Trophoblast cell (in vitro differentiated cells and primary cell): ENCODE data around the gene CNOT3.

Source experiments
- DNase-seq, 2 donors: peaks; one replicate each; pipeline ENCODE4 v3.0.0-alpha.2; 2016
- H2AFZ ChIP-seq: 2 replicates; pipeline ENCODE4 v1.6.1; 2013; ENCODE audit warnings: low read length, moderate library complexity, mild to moderate bottlenecking; ENCODE audit not compliant: insufficient read depth, poor library complexity
- H2AK5ac ChIP-seq: 2 replicates; pipeline ENCODE4 v1.6.1; 2013; ENCODE audit warnings: mild to moderate bottlenecking, low read length
- H2BK120ac ChIP-seq: 2 replicates; pipeline ENCODE4 v1.6.1; 2013; ENCODE audit warnings: low read length, mild to moderate bottlenecking, moderate library complexity; ENCODE audit not compliant: insufficient read depth, poor library complexity
- H2BK12ac ChIP-seq: 2 replicates; pipeline ENCODE4 v1.6.1; 2013; ENCODE audit warnings: mild to moderate bottlenecking, low read length, moderate library complexity
- H2BK5ac ChIP-seq: 2 replicates; pipeline ENCODE4 v1.6.1; 2013; ENCODE audit warnings: low read length, low read depth, moderate library complexity, mild to moderate bottlenecking; ENCODE audit not compliant: poor library complexity
- H3K14ac ChIP-seq: 2 replicates; pipeline ENCODE4 v1.6.1; 2013; ENCODE audit warnings: mild to moderate bottlenecking, low read length
- H3K18ac ChIP-seq: 2 replicates; pipeline ENCODE4 v1.6.1; 2013; ENCODE audit warnings: mild to moderate bottlenecking, low read length
- H3K23ac ChIP-seq: 2 replicates; pipeline ENCODE4 v1.6.1; 2013; ENCODE audit warnings: low read length
- H3K27ac ChIP-seq: 2 replicates; pipeline ENCODE4 v1.5.1; 2013; ENCODE audit warnings: low read depth, mild to moderate bottlenecking, inconsistent platforms, low read length, moderate library complexity
- H3K27me3 ChIP-seq: 2 replicates; pipeline ENCODE4 v1.6.1; 2013; ENCODE audit warnings: inconsistent platforms, mild to moderate bottlenecking, low read length, moderate library complexity; ENCODE audit not compliant: insufficient read depth
- H3K36me3 ChIP-seq, 2 experiments: 1 replicate in 1 of 2; 2 replicates in 1 of 2; pipeline ENCODE4 v1.6.1; 2013; ENCODE audit warnings: low read length in 2 of 2, mild to moderate bottlenecking in 2 of 2, moderate library complexity in 1 of 2; ENCODE audit not compliant: insufficient read depth in 2 of 2, control insufficient read depth in 1 of 2
- H3K4ac ChIP-seq: 2 replicates; pipeline ENCODE4 v1.6.1; 2013; ENCODE audit warnings: low read depth, mild to moderate bottlenecking, low read length, moderate library complexity
- H3K4me1 ChIP-seq, 2 experiments: 1 replicate in 1 of 2; 2 replicates in 1 of 2; pipeline ENCODE4 v1.6.1; 2013; ENCODE audit warnings: low read length in 2 of 2, mild to moderate bottlenecking in 2 of 2, moderate library complexity in 1 of 2; ENCODE audit not compliant: insufficient read depth in 2 of 2, control insufficient read depth in 1 of 2
- H3K4me2 ChIP-seq: 2 replicates; pipeline ENCODE4 v1.6.1; 2013; ENCODE audit warnings: inconsistent platforms, mild to moderate bottlenecking, low read length, moderate library complexity
- H3K4me3 ChIP-seq: 2 replicates; pipeline ENCODE4 v1.5.1; 2013; ENCODE audit warnings: mild to moderate bottlenecking, low read depth, low read length, inconsistent platforms
- H3K79me1 ChIP-seq: one replicate; pipeline ENCODE4 v1.6.1; 2013; ENCODE audit warnings: low read length
- H3K79me2 ChIP-seq: 2 replicates; pipeline ENCODE4 v1.6.1; 2013; ENCODE audit warnings: low read length, mild to moderate bottlenecking; ENCODE audit not compliant: control insufficient read depth, insufficient read depth, poor library complexity
- H3K9ac ChIP-seq: 2 replicates; pipeline ENCODE4 v1.6.1; 2013; ENCODE audit warnings: mild to moderate bottlenecking, low read length
- H3K9me3 ChIP-seq: 2 replicates; pipeline ENCODE4 v1.6.1; 2013; ENCODE audit warnings: low read depth, mild to moderate bottlenecking, control low read depth, inconsistent platforms, low read length; ENCODE audit not compliant: insufficient read depth
- H4K12ac ChIP-seq: 2 replicates; pipeline ENCODE4 v1.6.1; 2013; ENCODE audit warnings: low read depth, mild to moderate bottlenecking, low read length, moderate library complexity
- H4K8ac ChIP-seq: 2 replicates; pipeline ENCODE4 v1.6.1; 2013; ENCODE audit warnings: low read depth, mild to moderate bottlenecking, low read length, moderate library complexity
- H4K91ac ChIP-seq: one replicate; pipeline ENCODE4 v1.6.1; 2013; ENCODE audit warnings: low read depth, mild to moderate bottlenecking, low read length, moderate library complexity
- WGBS: extraction: QIAGEN DNeasy Blood & Tissue Kit; methylation state at CpG from one replicate; pipeline ENCODE4 v1.1.7; 2013; ENCODE audit warnings: missing lambda C conversion rate; ENCODE audit not compliant: insufficient read length, insufficient coverage; ENCODE audit errors: extremely low coverage; 5-methylcytosine and 5-hydroxymethylcytosine counted together

Gene CNOT3

DNA sequence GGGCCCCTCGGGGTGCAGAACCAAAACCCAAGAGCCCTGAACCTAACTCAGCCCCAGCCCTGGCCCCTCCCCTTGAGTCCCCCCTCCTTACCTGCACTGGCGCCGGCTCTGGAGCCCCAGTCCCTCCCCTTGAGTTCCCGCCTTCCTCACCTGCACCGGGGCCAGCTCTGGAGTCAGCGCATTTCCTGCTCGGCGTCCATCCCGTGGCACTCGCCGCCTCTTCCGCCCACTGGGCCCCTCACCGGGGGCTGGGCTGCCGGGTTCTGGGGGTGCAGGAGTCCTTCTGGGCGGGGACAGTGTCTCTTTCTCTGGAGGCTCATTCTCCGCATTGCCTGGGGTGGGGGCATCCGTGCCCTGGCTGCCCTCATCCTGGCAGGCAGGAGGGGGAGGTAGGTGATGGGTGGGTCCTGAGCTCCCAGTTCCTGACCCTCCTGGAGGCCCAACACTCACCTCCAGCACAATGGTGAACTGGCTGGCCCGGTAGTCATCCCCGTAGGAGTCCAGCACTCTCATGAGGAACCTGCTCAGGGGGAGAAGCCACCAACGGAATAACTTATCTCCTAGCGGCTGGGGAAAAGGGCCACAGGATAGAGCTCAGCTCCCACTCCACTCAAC lies 29.6 kb upstream of the CNOT3 start:
- H3K14ac ChIP-seq, result no peak overlapping the region
- H4K8ac ChIP-seq, result no peak overlapping the region
- no peak for DNase-seq
- no peak overlapping the region for H3K4ac ChIP-seq
- peaks cover 0 to 4% of the 10 kb centered on the region in 2 experiments for H3K4me1 ChIP-seq
- H3K9me3 ChIP-seq, result no peaks in the 10 kb centered on the region
- H3K18ac ChIP-seq, result no peak overlapping the region
- H2AK5ac ChIP-seq, result no peak overlapping the region
- H3K27me3 ChIP-seq, result no peaks in the 10 kb centered on the region
- no CpG with 5 or more reads among the region's 21 CpGs for WGBS
- H2AFZ ChIP-seq, result no peak overlapping the region
- H4K12ac ChIP-seq, result no peak overlapping the region
- H4K91ac ChIP-seq, result no peak overlapping the region
- no peak overlapping the region for H3K27ac ChIP-seq
- H3K36me3 ChIP-seq, result peaks cover 56% of the 10 kb centered on the region in 2 experiments
- no peak overlapping the region for H2BK120ac ChIP-seq
- no peak overlapping the region for H3K4me2 ChIP-seq
- peaks cover 2% of the 10 kb centered on the region for H3K79me1 ChIP-seq
- no peak overlapping the region for H2BK5ac ChIP-seq
- H3K4me3 ChIP-seq, result no peak overlapping the region
- H3K23ac ChIP-seq, result no peak overlapping the region
- H3K9ac ChIP-seq, result no peak overlapping the region
- no peak overlapping the region for H2BK12ac ChIP-seq
- peaks cover 2% of the 10 kb centered on the region for H3K79me2 ChIP-seq

DNA sequence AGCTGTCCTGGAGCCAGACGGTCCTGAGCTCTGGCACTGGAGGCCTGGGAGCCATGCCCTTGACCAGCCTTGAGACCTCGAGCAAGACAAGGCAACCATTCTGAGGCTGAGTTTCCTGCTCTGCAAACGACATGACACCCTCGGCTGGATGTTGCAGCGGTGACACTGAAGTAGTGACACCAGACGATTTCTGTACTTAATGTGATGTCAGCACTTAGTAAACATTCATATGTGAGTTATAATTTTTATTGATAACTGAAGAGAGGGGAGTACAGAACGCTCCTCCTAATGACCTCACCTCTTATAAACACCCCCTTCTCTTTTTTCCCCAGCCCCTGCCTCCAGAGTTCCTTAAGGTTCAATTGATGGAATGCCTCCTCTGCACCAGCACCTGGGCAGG lies 29.1 kb upstream of the CNOT3 start:
- peaks cover 56 to 61% of the 10 kb centered on the region in 2 experiments for H3K36me3 ChIP-seq
- H3K79me1 ChIP-seq, result no peaks in the 10 kb centered on the region
- H4K12ac ChIP-seq, result no peak overlapping the region
- no peak overlapping the region for H3K4ac ChIP-seq
- no peak overlapping the region for H2AK5ac ChIP-seq
- no peak overlapping the region for H3K4me2 ChIP-seq
- no peak overlapping the region for H2BK12ac ChIP-seq
- H3K9ac ChIP-seq, result no peak overlapping the region
- H3K27ac ChIP-seq, result no peak overlapping the region
- H3K18ac ChIP-seq, result no peak overlapping the region
- no peak overlapping the region for H2BK5ac ChIP-seq
- no peaks in the 10 kb centered on the region for H3K9me3 ChIP-seq
- H3K4me1 ChIP-seq, result peaks cover 0 to 2% of the 10 kb centered on the region in 2 experiments
- no peak overlapping the region for H2AFZ ChIP-seq
- no peak overlapping the region for H3K4me3 ChIP-seq
- no peak overlapping the region for H3K14ac ChIP-seq
- no peak overlapping the region for H2BK120ac ChIP-seq
- DNase-seq, result no peak
- no peak overlapping the region for H3K23ac ChIP-seq
- no peaks in the 10 kb centered on the region for H3K79me2 ChIP-seq
- no CpG with 5 or more reads among the region's 7 CpGs for WGBS
- H4K91ac ChIP-seq, result no peak overlapping the region
- H4K8ac ChIP-seq, result no peak overlapping the region
- no peaks in the 10 kb centered on the region for H3K27me3 ChIP-seq

DNA sequence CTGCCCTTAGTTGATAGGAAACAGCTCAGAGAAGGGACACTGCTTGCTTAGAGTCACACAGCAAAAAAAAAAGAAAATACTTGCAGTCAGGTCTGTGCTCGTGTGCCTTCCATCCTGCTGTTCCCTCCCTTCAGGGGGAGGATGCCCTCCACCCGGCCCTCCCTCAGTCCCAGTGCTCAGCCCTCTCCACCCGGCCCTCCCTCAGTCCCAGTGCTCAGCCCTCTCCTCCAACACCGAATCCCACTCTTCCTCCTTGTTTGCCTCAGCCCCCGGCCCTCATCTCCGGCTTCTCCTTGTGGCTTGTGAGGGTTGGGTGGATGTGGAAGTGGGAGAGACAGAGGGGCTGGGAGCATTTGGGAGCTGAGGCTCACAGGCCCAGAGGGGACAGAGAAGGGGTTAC lies 27.9 kb upstream of the CNOT3 start:
- no peak for DNase-seq
- Histone ChIP-seq H3K9me3 (no peaks in the 10 kb centered on the region), H2AFZ (no peak overlapping the region), H3K18ac (no peak overlapping the region), H2BK120ac (no peak overlapping the region), H3K27ac (no peak overlapping the region), H3K9ac (no peak overlapping the region), H3K4ac (no peak overlapping the region), H4K12ac (no peak overlapping the region), H4K91ac (no peak overlapping the region), H2BK12ac (no peak overlapping the region), H3K79me2 (peaks cover 5% of the 10 kb centered on the region), H3K27me3 (no peaks in the 10 kb centered on the region), H4K8ac (no peak overlapping the region), H3K4me3 (no peak overlapping the region), H3K14ac (no peak overlapping the region), H3K23ac (no peak overlapping the region), H3K4me1 (peaks cover 6 to 7% of the 10 kb centered on the region in 2 experiments), H3K79me1 (peaks cover 4% of the 10 kb centered on the region), H2BK5ac (no peak overlapping the region), H2AK5ac (no peak overlapping the region), H3K4me2 (no peak overlapping the region), H3K36me3 (peaks cover 60 to 63% of the 10 kb centered on the region in 2 experiments)
- no CpG with 5 or more reads among the region's 6 CpGs for WGBS

DNA sequence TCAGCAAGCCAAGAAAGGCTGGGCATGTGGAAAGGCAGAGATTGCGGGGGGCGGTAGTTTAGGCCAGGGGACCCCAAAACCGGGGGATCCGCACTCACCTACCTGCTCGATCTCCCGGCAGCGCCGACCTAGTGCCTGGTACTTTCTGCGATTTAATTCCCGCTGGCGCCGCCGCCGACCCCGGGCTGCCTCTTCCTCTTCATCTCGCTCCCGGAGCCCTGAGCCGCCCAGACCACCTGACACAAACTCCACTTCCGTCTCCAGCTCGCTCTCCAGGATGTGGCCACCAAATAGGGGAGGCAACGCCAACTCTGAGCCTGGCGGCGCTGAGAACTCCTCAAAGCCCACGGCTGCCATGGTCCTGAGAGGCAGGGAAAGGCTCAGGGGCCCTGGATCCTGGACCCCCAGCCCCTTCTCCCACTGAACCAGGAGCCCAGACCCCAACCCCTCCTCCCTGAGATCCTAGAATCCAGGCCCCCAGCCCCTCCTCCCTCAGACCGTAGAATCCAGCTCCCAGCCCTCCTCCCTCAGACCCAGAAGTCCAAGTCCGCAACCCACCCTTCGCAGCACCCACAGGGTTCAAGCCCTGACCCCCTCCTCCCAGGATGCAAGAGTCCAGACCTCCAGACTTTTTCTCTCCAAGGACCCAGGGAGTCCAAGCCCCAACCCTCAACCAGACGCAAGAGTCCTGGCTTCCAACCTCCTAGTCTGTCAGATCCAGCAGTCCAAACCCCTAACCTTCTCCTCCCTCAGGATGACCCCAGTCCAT lies 23.0 kb upstream of the CNOT3 start:
- H4K91ac ChIP-seq, result peak overlapping the region; percentile 72
- peak overlapping the region; percentile 92 for H4K8ac ChIP-seq
- H3K9me3 ChIP-seq, result no peaks in the 10 kb centered on the region
- peak in 1 of 2 donors; percentile 8 for DNase-seq
- peak overlapping the region; percentile 56 for H2AFZ ChIP-seq
- peaks cover 29 to 31% of the 10 kb centered on the region in 2 experiments for H3K36me3 ChIP-seq
- no peak overlapping the region for H2BK12ac ChIP-seq
- H3K23ac ChIP-seq, result no peak overlapping the region
- H2AK5ac ChIP-seq, result peak overlapping the region; percentile 85
- peaks cover 9% of the 10 kb centered on the region for H3K79me2 ChIP-seq
- H3K27ac ChIP-seq, result no peak overlapping the region
- H3K27me3 ChIP-seq, result no peaks in the 10 kb centered on the region
- H3K18ac ChIP-seq, result peak overlapping the region; percentile 51
- H4K12ac ChIP-seq, result peak overlapping the region; percentile 68
- H3K14ac ChIP-seq, result peak overlapping the region; percentile 64
- H3K9ac ChIP-seq, result peak overlapping the region; percentile 35
- H3K4me1 ChIP-seq, result peaks cover 8 to 10% of the 10 kb centered on the region in 2 experiments
- peak overlapping the region; percentile 39 for H3K4ac ChIP-seq
- H2BK5ac ChIP-seq, result no peak overlapping the region
- no CpG with 5 or more reads among the region's 28 CpGs for WGBS
- H2BK120ac ChIP-seq, result peak overlapping the region; percentile 20
- H3K4me3 ChIP-seq, result peak overlapping the region; percentile 87
- H3K79me1 ChIP-seq, result peaks cover 10% of the 10 kb centered on the region
- H3K4me2 ChIP-seq, result peak overlapping the region; percentile 73
